Activated B cell treated with CpG ODN at 0.5 μM for 24 hours (primary cell): ENCODE measurements around the gene CBLN1. TPM values are rescaled to one million over a fixed set of nuclear protein-coding genes. Genes with fewer than 3 reads are reported as not detected.

Experiments used
- ATAC-seq: fragments of 200-7000 bp; cut with Tn5 transposase; one replicate; pipeline ENCODE4 v1.10.0; 2021; ENCODE audit warnings: low read depth, mild to moderate bottlenecking, moderate library complexity
- CTCF ChIA-PET: fragments of 350-600 bp; sonication (Branson Sonifier 250); formaldehyde crosslinking; loops from one replicate; lab custom pipeline; 2021; ENCODE audit warnings: antibody characterized with exemption; lab: Charles Lee
- POLR2A ChIA-PET: fragments of 350-600 bp; sonication (Branson Sonifier 250); formaldehyde crosslinking; loops from one replicate; lab custom pipeline; 2021; ENCODE audit warnings: antibody characterized with exemption; lab: Charles Lee
- DNase-seq: peaks from one replicate; pipeline ENCODE4 v3.0.0; 2022
- H3K27ac Mint-ChIP-seq: one replicate; pipeline ENCODE4 v1.8.0; 2020; ENCODE audit warnings: mixed read lengths
- H3K27me3 Mint-ChIP-seq: one replicate; pipeline ENCODE4 v1.8.0; 2021; ENCODE audit warnings: mixed read lengths
- H3K36me3 Mint-ChIP-seq: one replicate; pipeline ENCODE4 v1.8.0; 2021; ENCODE audit warnings: low read depth, mixed read lengths
- H3K4me1 Mint-ChIP-seq: one replicate; pipeline ENCODE4 v1.8.0; 2021; ENCODE audit warnings: mixed read lengths
- H3K4me3 Mint-ChIP-seq: one replicate; pipeline ENCODE4 v1.8.0; 2020; ENCODE audit warnings: mild to moderate bottlenecking, mixed read lengths
- H3K9me3 Mint-ChIP-seq: one replicate; pipeline ENCODE4 v1.8.0; 2020; ENCODE audit warnings: mixed read lengths
- intact Hi-C: fragments of 100-400 bp; cut with micrococcal nuclease; formaldehyde crosslinking; loops from one replicate; pipeline ENCODE4 v1.15.1; 2024
- total RNA-seq: library from RNA; stranded (reverse); gene quantifications from 2 replicates; pipeline ENCODE4 v1.2.3, GENCODE V29; 2022
- TF ChIP-seq, protein P1 (sequence below): fragments of 200-600 bp; IDR thresholded peaks from one replicate; pipeline ENCODE4 v1.8.0; 2022; ENCODE audit warnings: antibody characterized with exemption, mild to moderate bottlenecking

The CBLN1 gene
- total RNA-seq, 1 donor from 2014 or later, result not detected

DNA sequence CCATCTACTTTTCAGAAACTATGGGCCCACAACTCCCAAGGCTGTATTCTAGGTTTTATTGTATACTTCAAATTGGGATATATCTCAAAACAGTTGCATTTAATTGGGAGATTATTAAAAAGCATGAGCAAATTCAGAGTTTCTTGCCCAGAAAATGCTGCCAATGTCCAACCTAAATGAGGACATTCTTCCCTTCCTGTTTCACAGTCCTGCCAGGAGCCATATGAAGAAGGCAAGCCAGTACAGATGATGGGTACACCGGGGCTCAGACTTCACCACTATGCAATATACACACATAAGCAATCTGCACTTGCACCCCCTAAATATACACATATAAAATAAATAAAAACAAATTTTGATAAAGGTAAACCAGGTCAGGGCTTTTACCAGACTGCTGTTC, 34.0 kb upstream of the CBLN1 start:
- ChIA-PET POLR2A (no interaction called here), CTCF (interaction anchor here (0.7 kb wide), 1 partner anchor 152 kb away, joined by 3 read pairs; no protein-coding TSS in a partner anchor)
- Mint-ChIP-seq H3K9me3 (peaks cover 9% of the 10 kb centered on the region), H3K36me3 (no peaks in the 10 kb centered on the region), H3K4me1 (no peaks in the 10 kb centered on the region), H3K4me3 (no peak overlapping the region), H3K27me3 (peaks cover 1% of the 10 kb centered on the region), H3K27ac (no peak overlapping the region)
- intact Hi-C loops, result no loop called here
- DNase-seq, result no peak
- TF ChIP-seq, protein P1, sequence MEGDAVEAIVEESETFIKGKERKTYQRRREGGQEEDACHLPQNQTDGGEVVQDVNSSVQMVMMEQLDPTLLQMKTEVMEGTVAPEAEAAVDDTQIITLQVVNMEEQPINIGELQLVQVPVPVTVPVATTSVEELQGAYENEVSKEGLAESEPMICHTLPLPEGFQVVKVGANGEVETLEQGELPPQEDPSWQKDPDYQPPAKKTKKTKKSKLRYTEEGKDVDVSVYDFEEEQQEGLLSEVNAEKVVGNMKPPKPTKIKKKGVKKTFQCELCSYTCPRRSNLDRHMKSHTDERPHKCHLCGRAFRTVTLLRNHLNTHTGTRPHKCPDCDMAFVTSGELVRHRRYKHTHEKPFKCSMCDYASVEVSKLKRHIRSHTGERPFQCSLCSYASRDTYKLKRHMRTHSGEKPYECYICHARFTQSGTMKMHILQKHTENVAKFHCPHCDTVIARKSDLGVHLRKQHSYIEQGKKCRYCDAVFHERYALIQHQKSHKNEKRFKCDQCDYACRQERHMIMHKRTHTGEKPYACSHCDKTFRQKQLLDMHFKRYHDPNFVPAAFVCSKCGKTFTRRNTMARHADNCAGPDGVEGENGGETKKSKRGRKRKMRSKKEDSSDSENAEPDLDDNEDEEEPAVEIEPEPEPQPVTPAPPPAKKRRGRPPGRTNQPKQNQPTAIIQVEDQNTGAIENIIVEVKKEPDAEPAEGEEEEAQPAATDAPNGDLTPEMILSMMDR, result no peak
- ATAC-seq, result no peak

DNA sequence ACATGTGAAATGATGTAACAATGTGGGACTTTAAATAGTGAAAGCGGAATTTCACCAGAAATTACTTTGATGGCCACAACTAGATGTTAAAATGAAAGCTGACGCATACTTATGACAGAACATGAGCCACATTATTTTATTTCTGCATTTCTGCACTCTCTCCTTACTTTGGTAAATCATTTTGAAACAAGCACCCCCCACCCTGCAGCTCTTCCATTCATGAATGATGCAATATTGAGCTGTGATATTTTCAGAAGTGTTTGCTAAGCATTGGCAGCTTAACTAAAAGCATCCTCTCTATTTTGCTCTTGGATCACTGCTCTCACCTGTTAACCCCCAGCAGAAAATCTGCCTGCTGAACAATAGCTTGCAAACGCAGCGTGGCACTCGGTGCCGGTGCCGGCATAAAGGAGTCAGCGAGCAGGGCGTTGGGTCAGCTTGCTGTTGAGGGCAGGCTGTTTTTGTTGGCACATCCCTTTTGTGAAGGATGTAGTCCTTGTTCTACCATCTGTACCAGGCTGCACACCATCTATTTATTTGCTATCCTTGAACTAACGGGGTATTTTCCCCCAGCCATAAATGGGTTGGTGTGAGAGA, 30.8 kb upstream of the CBLN1 start:
- no peaks in the 10 kb centered on the region for H3K36me3 Mint-ChIP-seq
- TF ChIP-seq, protein P1, result no peak
- no peak overlapping the region for H3K27ac Mint-ChIP-seq
- no peak for DNase-seq
- H3K4me1 Mint-ChIP-seq, result no peaks in the 10 kb centered on the region
- intact Hi-C loops, result no loop called here
- ChIA-PET POLR2A (no interaction called here), CTCF (no interaction called here)
- peaks cover 2% of the 10 kb centered on the region for H3K27me3 Mint-ChIP-seq
- H3K4me3 Mint-ChIP-seq, result no peak overlapping the region
- no peaks in the 10 kb centered on the region for H3K9me3 Mint-ChIP-seq
- ATAC-seq, result no peak

DNA sequence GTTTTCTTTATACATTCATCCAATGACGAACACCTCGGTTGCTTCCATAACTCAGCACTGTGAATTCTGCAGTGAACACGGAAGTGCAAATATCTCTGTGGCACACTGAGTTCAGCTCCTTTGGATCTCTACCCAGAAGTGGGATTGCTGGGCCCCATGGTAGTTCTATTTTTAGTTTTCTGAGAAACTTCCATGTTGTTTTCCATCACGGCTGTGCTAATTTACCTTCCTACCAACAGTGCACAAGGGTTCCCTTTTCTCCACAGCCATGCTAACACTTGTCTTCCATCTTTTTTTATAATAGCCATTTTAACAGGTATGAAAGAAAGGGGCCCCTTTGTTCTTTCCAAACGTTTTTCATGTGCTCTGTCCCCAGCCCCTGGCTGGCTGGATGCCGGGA, 30.2 kb upstream of the CBLN1 start:
- no peak for ATAC-seq
- H3K27ac Mint-ChIP-seq, result no peak overlapping the region
- H3K27me3 Mint-ChIP-seq, result peaks cover 6% of the 10 kb centered on the region
- no peaks in the 10 kb centered on the region for H3K4me1 Mint-ChIP-seq
- no peaks in the 10 kb centered on the region for H3K36me3 Mint-ChIP-seq
- no peaks in the 10 kb centered on the region for H3K9me3 Mint-ChIP-seq
- TF ChIP-seq, protein P1, result no peak
- ChIA-PET POLR2A (no interaction called here), CTCF (no interaction called here)
- no peak overlapping the region for H3K4me3 Mint-ChIP-seq
- intact Hi-C loops, result no loop called here
- no peak for DNase-seq

DNA sequence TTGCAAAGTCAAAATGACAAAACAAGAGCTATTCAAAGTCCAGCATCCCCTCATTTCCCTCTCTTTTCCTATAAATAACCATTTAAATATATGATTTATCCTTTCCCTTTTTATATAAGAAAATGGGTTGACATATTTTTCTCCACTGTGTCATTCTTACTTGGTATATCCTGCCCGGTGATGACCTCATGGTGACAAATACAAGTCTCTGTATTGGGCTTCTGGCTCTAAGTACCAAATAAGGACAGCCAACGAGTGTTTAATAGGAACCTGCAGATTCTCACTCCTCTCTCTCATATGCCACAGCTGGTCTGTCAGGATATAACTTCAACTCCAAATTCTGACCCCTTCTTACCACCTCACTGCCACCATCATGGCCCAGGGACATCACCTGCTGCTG, 25.5 kb upstream of the CBLN1 start:
- TF ChIP-seq, protein P1, result no peak
- Mint-ChIP-seq H3K36me3 (no peaks in the 10 kb centered on the region), H3K27ac (no peak overlapping the region), H3K4me1 (no peaks in the 10 kb centered on the region), H3K9me3 (no peaks in the 10 kb centered on the region), H3K27me3 (peaks cover 8% of the 10 kb centered on the region), H3K4me3 (no peak overlapping the region)
- DNase-seq (no peak), ATAC-seq (no peak)
- ChIA-PET POLR2A (no interaction called here), CTCF (no interaction called here)
- intact Hi-C loops, result no loop called here

DNA sequence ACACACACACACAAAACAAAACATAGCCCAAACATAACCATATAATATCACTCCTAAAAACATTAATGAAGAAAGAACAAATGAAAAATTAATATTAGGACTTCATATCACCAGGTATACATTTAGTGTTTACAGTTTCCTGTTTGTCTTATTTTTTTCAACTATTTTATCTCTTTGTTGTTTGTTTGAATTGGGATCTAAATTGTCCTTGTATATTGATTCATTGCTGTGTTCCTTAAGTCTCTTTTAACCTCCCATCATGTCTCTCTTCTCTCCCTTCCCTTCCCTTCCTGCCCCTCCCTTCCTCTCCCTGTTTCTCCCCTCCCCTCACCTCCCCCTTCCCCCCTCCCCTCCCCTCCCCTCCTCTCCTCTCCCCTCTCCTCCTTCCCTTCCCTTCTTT, 23.8 kb upstream of the CBLN1 start:
- peaks cover 10% of the 10 kb centered on the region for H3K27me3 Mint-ChIP-seq
- ChIA-PET POLR2A (no interaction called here), CTCF (no interaction called here)
- no peaks in the 10 kb centered on the region for H3K9me3 Mint-ChIP-seq
- ATAC-seq (no peak), DNase-seq (no peak)
- intact Hi-C loops, result no loop called here
- H3K27ac Mint-ChIP-seq, result no peak overlapping the region
- no peaks in the 10 kb centered on the region for H3K36me3 Mint-ChIP-seq
- TF ChIP-seq, protein P1, result no peak
- H3K4me3 Mint-ChIP-seq, result no peak overlapping the region
- no peaks in the 10 kb centered on the region for H3K4me1 Mint-ChIP-seq
